ENCODE results near the gene EXT2. TPM values are rescaled to one million over a fixed set of nuclear protein-coding genes. Genes with fewer than 3 reads are reported as not detected.

EXT2 gene
- total RNA-seq, 1 experiment from 2014 or later: 39.1 TPM

- CTCF ChIA-PET: interaction anchor here (0.6 kb wide), 1 partner anchor 13 kb away, joined by 5 read pairs; no protein-coding TSS in a partner anchor
- no peak overlapping the region for H3K4me3 Mint-ChIP-seq
- no peak overlapping the region for H3K27ac Mint-ChIP-seq
- no peaks in the 10 kb centered on the region; the same call in 1 of the 2 replicates for H3K36me3 Mint-ChIP-seq
- no peaks in the 10 kb centered on the region for H3K27me3 Mint-ChIP-seq (ENCODE audit: low read depth)
- DNase-seq (ENCODE audit: low spot score) (no peak), ATAC-seq (no peak)
- POLR2A ChIA-PET: no interaction called here
- TF ChIP-seq CDX4 (CRISPR knock-in tag; IDR thresholded peaks at IDR 0.05; ENCODE audit: borderline replicate concordance) (no peak), MLX (CRISPR knock-in tag; IDR thresholded peaks at IDR 0.05) (no peak), ATF1 (CRISPR knock-in tag; IDR thresholded peaks at IDR 0.05) (no peak), CTCF (IDR thresholded peaks at IDR 0.05) (no peak)
- 0 out of 2 replicates have a peak, but pooled peaks cover 2% of the 10 kb centered on the region for H3K9me3 Mint-ChIP-seq
- peaks cover 5% of the 10 kb centered on the region for H3K4me1 Mint-ChIP-seq
These were observed 64.6 kb downstream of the EXT2 start for GRCh38 chr11:44159848-44160721.

GRCh38 chr11:44162004-44162403 lies 66.5 kb downstream of the EXT2 start:
- H3K27me3 Mint-ChIP-seq (ENCODE audit: low read depth): no peaks in the 10 kb centered on the region
- ChIA-PET CTCF (interaction anchor here (0.7 kb wide), 1 partner anchor 168 kb away, joined by 3 read pairs; no protein-coding TSS in a partner anchor), POLR2A (no interaction called here)
- 0 out of 2 replicates have a peak, but pooled peaks cover 2% of the 10 kb centered on the region for H3K9me3 Mint-ChIP-seq
- TF ChIP-seq GRHL2 (CRISPR knock-in tag; IDR thresholded peaks at IDR 0.05; ENCODE audit: insufficient replicate concordance, severe bottlenecking): no peak
- no peak for TF ChIP-seq ZNF232 (CRISPR knock-in tag; IDR thresholded peaks at IDR 0.05)
- TF ChIP-seq MXD4 (CRISPR knock-in tag; IDR thresholded peaks at IDR 0.05; ENCODE audit: borderline replicate concordance): no peak
- no peak for TF ChIP-seq CREB1 (CRISPR knock-in tag; IDR thresholded peaks at IDR 0.05)
- TF ChIP-seq ZNF263 (CRISPR knock-in tag; IDR thresholded peaks at IDR 0.05; ENCODE audit: low read depth): no peak
- TF ChIP-seq USF2 (CRISPR knock-in tag; IDR thresholded peaks at IDR 0.05): no peak
- no peak for TF ChIP-seq CBFB (CRISPR knock-in tag; IDR thresholded peaks at IDR 0.05; ENCODE audit: low read depth)
- no peak for TF ChIP-seq CDX4 (CRISPR knock-in tag; IDR thresholded peaks at IDR 0.05; ENCODE audit: borderline replicate concordance)
- no peak for TF ChIP-seq OVOL2 (CRISPR knock-in tag; IDR thresholded peaks at IDR 0.05; ENCODE audit: borderline replicate concordance)
- no peak for TF ChIP-seq JAZF1 (CRISPR knock-in tag; IDR thresholded peaks at IDR 0.05)
- TF ChIP-seq IRF1 (CRISPR knock-in tag; IDR thresholded peaks at IDR 0.05): no peak
- TF ChIP-seq JUN (CRISPR knock-in tag; IDR thresholded peaks at IDR 0.05): no peak
- no peak for TF ChIP-seq CREM (CRISPR knock-in tag; IDR thresholded peaks at IDR 0.05)
- no peak for TF ChIP-seq HMGXB4 (CRISPR knock-in tag; IDR thresholded peaks at IDR 0.05)
- no peak for TF ChIP-seq ERG (CRISPR knock-in tag; IDR thresholded peaks at IDR 0.05)
- TF ChIP-seq TCF7 (CRISPR knock-in tag; IDR thresholded peaks at IDR 0.05; ENCODE audit: low read depth): no peak
- peaks cover 4% of the 10 kb centered on the region; the same call in 1 of the 2 replicates for H3K4me1 Mint-ChIP-seq
- no peak overlapping the region for H3K4me3 Mint-ChIP-seq
- ATAC-seq: no peak
- no peaks in the 10 kb centered on the region; the same call in 1 of the 2 replicates for H3K36me3 Mint-ChIP-seq
- no peak overlapping the region for H3K27ac Mint-ChIP-seq
- no peak for DNase-seq (ENCODE audit: low spot score)

All from WTC11 (cell line).